GM23338 (cell line): Measurements from ENCODE around the gene RALGPS1. TPM values are rescaled to one million over a fixed set of nuclear protein-coding genes. Genes with fewer than 3 reads are reported as not detected.

Source experiments
- ATAC-seq: fragments of 200-7000 bp; cut with Tn5 transposase; 3 replicates; pipeline ENCODE4 v1.9.1; 2020
- DNase-seq: peaks from one replicate; pipeline ENCODE4 v3.0.0-alpha.2; 2015; ENCODE audit warnings: low spot score
- H2AFZ ChIP-seq: fragments of 200-600 bp; sonication (generic); 2 replicates; pipeline ENCODE4 v1.8.0; 2016; ENCODE audit warnings: antibody characterized with exemption, mild to moderate bottlenecking, moderate library complexity
- H3F3A ChIP-seq: fragments of 200-600 bp; sonication (generic); replicated peaks from 2 replicates; pipeline ENCODE4 v1.8.0; 2017; ENCODE audit warnings: antibody characterized with exemption, mixed run types, low read depth
- H3K27ac ChIP-seq: fragments of 200-600 bp; sonication (generic); 2 replicates; pipeline ENCODE4 v1.6.1; 2016; ENCODE audit warnings: low read depth
- H3K27me3 ChIP-seq: fragments of 200-600 bp; sonication (generic); 2 replicates; pipeline ENCODE4 v1.8.0; 2016; ENCODE audit warnings: mild to moderate bottlenecking, mixed run types, moderate library complexity; ENCODE audit not compliant: insufficient read depth
- H3K36me3 ChIP-seq: fragments of 200-600 bp; sonication (generic); 2 replicates; pipeline ENCODE4 v1.8.0; 2016; ENCODE audit warnings: mild to moderate bottlenecking; ENCODE audit not compliant: insufficient read depth
- H3K4me1 ChIP-seq: fragments of 200-600 bp; sonication (generic); 2 replicates; pipeline ENCODE4 v1.8.0; 2016; ENCODE audit warnings: mild to moderate bottlenecking, moderate library complexity; ENCODE audit not compliant: insufficient read depth
- H3K4me2 ChIP-seq: fragments of 200-600 bp; sonication (generic); 2 replicates; pipeline ENCODE4 v1.7.1; 2017; ENCODE audit warnings: mixed run types
- H3K4me3 ChIP-seq: fragments of 200-600 bp; sonication (generic); 2 replicates; pipeline ENCODE4 v1.6.1; 2016; ENCODE audit warnings: mixed run types
- H3K79me2 ChIP-seq: fragments of 200-600 bp; sonication (generic); replicated peaks from 2 replicates; pipeline ENCODE4 v1.8.0; 2017; ENCODE audit warnings: mild to moderate bottlenecking; ENCODE audit not compliant: insufficient read depth
- H3K9me2 ChIP-seq: fragments of 200-600 bp; sonication (generic); 2 replicates; pipeline ENCODE4 v1.8.0; 2017; ENCODE audit not compliant: insufficient read depth
- H4K20me1 ChIP-seq: fragments of 200-600 bp; sonication (generic); replicated peaks from 2 replicates; pipeline ENCODE4 v1.8.0; 2017; ENCODE audit warnings: mild to moderate bottlenecking; ENCODE audit not compliant: insufficient read depth
- H3K27ac Mint-ChIP-seq: 2 replicates; pipeline ENCODE4 v1.8.0; 2020; ENCODE audit warnings: inconsistent platforms, mild to moderate bottlenecking, moderate library complexity, mixed read lengths
- H3K27me3 Mint-ChIP-seq: 3 replicates; pipeline ENCODE4 v1.8.0; 2022; ENCODE audit warnings: low read depth, mild to moderate bottlenecking, moderate library complexity, mixed read lengths, inconsistent platforms; ENCODE audit not compliant: insufficient read depth, poor library complexity
- H3K36me3 Mint-ChIP-seq: 3 replicates; pipeline ENCODE4 v1.8.0; 2021; ENCODE audit warnings: low read depth, mild to moderate bottlenecking, inconsistent platforms, moderate library complexity, mixed read lengths
- H3K4me1 Mint-ChIP-seq: 3 replicates; pipeline ENCODE4 v1.8.0; 2020; ENCODE audit warnings: mild to moderate bottlenecking, inconsistent platforms, mixed read lengths
- H3K4me3 Mint-ChIP-seq: 3 replicates; pipeline ENCODE4 v1.8.0; 2021; ENCODE audit warnings: moderate library complexity, mild to moderate bottlenecking, inconsistent platforms, mixed read lengths
- H3K9me3 Mint-ChIP-seq: 3 replicates; pipeline ENCODE4 v1.8.0; 2020; ENCODE audit warnings: moderate library complexity, mild to moderate bottlenecking, inconsistent platforms, mixed read lengths
- CREB1 ChIP-seq: fragments of 250-450 bp; sonication (Bioruptor Pico); IDR thresholded peaks from 2 replicates; pipeline ENCODE4 v1.5.0; 2020; ENCODE audit warnings: low read depth, mild to moderate bottlenecking, moderate library complexity
- CTCF ChIP-seq, 2 experiments: fragments of 200-600 bp in 1 of 2; sonication (generic) in 1 of 2; conservative IDR thresholded peaks; 2 replicates each; pipeline versions ENCODE4 v1.5.1 to v1.6.1; 2016 to 2017; ENCODE audit warnings: antibody characterized with exemption in 2 of 2, low read depth in 2 of 2, mild to moderate bottlenecking in 2 of 2, moderate library complexity in 1 of 2
- EZH2phosphoT487 ChIP-seq: fragments of 200-600 bp; sonication (generic); IDR thresholded peaks from one replicate; pipeline ENCODE4 v1.8.1; 2018; ENCODE audit warnings: antibody characterized with exemption; ENCODE audit not compliant: unreplicated experiment
- POLR2AphosphoS5 ChIP-seq: IDR thresholded peaks from 2 replicates; pipeline ENCODE4 v1.6.1; 2016; ENCODE audit warnings: antibody characterized with exemption, low read depth
- STAT1 ChIP-seq: IDR thresholded peaks from one replicate; pipeline ENCODE4 v1.6.1; 2016; ENCODE audit warnings: antibody characterized with exemption; ENCODE audit not compliant: unreplicated experiment
- ZNF114 ChIP-seq: fragments of 250-450 bp; sonication (Bioruptor Pico); IDR thresholded peaks from 2 replicates; pipeline ENCODE4 v1.5.0; 2020; ENCODE audit warnings: mild to moderate bottlenecking, moderate library complexity
- polyA plus RNA-seq: library from polyadenylated mRNA; unstranded; fragments of >200 nt; fragmentation: Nextera tagmentation; extraction: Ambion mirVana; gene quantifications from 2 replicates; pipeline ENCODE4 v1.2.1, GENCODE V29; 2016
- total RNA-seq: library from RNA; depleted of rRNA; stranded (reverse); fragments of >200 nt; shearing (Covaris generic); gene quantifications from 2 replicates; pipeline ENCODE4 v1.2.3, GENCODE V29; 2014
- TF ChIP-seq, protein P1 (sequence below): IDR thresholded peaks from 2 replicates; pipeline ENCODE4 v1.6.1; 2016; ENCODE audit warnings: antibody characterized with exemption
- TF ChIP-seq, protein P2 (sequence below): IDR thresholded peaks from one replicate; pipeline ENCODE4 v1.6.1; 2018; ENCODE audit warnings: antibody characterized with exemption; ENCODE audit not compliant: unreplicated experiment
- TF ChIP-seq, protein P3 (sequence below): fragments of 250-450 bp; sonication (Bioruptor Pico); IDR thresholded peaks from 2 replicates; pipeline ENCODE4 v1.5.0; 2020; ENCODE audit warnings: mild to moderate bottlenecking, moderate library complexity

RALGPS1 gene
- total and polyA plus RNA-seq, 2 experiments from 2014 or later, result 18.2 to 57.1 TPM

- no peak for TF ChIP-seq CTCF (conservative IDR thresholded peaks at IDR 0.05; ENCODE audit: low read depth in 2 of 2)
- TF ChIP-seq, protein P1, sequence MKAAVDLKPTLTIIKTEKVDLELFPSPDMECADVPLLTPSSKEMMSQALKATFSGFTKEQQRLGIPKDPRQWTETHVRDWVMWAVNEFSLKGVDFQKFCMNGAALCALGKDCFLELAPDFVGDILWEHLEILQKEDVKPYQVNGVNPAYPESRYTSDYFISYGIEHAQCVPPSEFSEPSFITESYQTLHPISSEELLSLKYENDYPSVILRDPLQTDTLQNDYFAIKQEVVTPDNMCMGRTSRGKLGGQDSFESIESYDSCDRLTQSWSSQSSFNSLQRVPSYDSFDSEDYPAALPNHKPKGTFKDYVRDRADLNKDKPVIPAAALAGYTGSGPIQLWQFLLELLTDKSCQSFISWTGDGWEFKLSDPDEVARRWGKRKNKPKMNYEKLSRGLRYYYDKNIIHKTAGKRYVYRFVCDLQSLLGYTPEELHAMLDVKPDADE, result no peak
- TF ChIP-seq, protein P2, sequence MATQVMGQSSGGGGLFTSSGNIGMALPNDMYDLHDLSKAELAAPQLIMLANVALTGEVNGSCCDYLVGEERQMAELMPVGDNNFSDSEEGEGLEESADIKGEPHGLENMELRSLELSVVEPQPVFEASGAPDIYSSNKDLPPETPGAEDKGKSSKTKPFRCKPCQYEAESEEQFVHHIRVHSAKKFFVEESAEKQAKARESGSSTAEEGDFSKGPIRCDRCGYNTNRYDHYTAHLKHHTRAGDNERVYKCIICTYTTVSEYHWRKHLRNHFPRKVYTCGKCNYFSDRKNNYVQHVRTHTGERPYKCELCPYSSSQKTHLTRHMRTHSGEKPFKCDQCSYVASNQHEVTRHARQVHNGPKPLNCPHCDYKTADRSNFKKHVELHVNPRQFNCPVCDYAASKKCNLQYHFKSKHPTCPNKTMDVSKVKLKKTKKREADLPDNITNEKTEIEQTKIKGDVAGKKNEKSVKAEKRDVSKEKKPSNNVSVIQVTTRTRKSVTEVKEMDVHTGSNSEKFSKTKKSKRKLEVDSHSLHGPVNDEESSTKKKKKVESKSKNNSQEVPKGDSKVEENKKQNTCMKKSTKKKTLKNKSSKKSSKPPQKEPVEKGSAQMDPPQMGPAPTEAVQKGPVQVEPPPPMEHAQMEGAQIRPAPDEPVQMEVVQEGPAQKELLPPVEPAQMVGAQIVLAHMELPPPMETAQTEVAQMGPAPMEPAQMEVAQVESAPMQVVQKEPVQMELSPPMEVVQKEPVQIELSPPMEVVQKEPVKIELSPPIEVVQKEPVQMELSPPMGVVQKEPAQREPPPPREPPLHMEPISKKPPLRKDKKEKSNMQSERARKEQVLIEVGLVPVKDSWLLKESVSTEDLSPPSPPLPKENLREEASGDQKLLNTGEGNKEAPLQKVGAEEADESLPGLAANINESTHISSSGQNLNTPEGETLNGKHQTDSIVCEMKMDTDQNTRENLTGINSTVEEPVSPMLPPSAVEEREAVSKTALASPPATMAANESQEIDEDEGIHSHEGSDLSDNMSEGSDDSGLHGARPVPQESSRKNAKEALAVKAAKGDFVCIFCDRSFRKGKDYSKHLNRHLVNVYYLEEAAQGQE, result no peak
- TF ChIP-seq CREB1 (CRISPR knock-in tag), result no peak
Observed at GRCh38 chr9:127142931-127143464, 228.4 kb downstream of the RALGPS1 start (continued).

DNA sequence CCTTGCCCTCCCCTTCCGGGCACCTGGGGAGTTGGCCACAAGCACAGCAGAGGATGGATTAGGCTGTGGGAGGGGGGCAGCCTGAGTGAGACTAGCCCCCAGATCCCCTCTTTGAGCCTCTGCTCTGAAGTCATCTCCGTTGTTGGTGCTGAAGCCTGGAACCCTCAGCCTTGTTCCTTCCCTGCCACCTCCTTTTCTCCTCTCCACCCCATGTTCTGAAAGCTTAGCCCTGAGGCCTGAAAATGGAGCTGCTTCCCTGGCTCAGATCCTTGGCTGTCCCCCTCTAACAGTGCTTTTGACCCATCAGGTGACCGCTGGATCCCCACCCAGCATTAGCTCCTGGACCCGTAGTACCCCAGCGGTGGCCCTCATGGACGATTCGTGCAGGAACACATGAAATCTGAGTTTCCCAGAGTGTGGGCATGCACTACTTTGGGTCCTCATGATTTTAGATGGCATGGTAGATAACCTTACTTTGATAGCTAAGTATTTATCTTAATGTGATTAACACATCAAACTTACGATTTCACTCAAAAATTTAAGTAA is 229.4 kb downstream of the RALGPS1 start:
- Histone ChIP-seq H3F3A (no peaks in the 10 kb centered on the region), H3K27ac (no peak overlapping the region), H3K4me2 (no peak overlapping the region), H3K27me3 (no peaks in the 10 kb centered on the region), H3K9me2 (0 out of 2 replicates have a peak, but pooled peaks cover 3% of the 10 kb centered on the region), H3K36me3 (no peaks in the 10 kb centered on the region), H4K20me1 (0 out of 2 replicates have a peak, but pooled peaks cover 8% of the 10 kb centered on the region), H3K79me2 (no peaks in the 10 kb centered on the region), H3K4me3 (no peak overlapping the region), H2AFZ (no peak overlapping the region), H3K4me1 (peaks cover 13% of the 10 kb centered on the region)
- ATAC-seq, result no peak
- DNase-seq, result no peak
- no peaks in the 10 kb centered on the region for H3K27me3 Mint-ChIP-seq
- H3K36me3 Mint-ChIP-seq, result no peaks in the 10 kb centered on the region
- no peaks in the 10 kb centered on the region for H3K9me3 Mint-ChIP-seq
- peaks cover 17% of the 10 kb centered on the region for H3K4me1 Mint-ChIP-seq
- no peak overlapping the region for H3K4me3 Mint-ChIP-seq
- H3K27ac Mint-ChIP-seq, result no peak overlapping the region
- no peak for TF ChIP-seq EZH2phosphoT487
- TF ChIP-seq, protein P1, result no peak
- no peak for TF ChIP-seq STAT1
- TF ChIP-seq POLR2AphosphoS5, result no peak
- TF ChIP-seq, protein P3, sequence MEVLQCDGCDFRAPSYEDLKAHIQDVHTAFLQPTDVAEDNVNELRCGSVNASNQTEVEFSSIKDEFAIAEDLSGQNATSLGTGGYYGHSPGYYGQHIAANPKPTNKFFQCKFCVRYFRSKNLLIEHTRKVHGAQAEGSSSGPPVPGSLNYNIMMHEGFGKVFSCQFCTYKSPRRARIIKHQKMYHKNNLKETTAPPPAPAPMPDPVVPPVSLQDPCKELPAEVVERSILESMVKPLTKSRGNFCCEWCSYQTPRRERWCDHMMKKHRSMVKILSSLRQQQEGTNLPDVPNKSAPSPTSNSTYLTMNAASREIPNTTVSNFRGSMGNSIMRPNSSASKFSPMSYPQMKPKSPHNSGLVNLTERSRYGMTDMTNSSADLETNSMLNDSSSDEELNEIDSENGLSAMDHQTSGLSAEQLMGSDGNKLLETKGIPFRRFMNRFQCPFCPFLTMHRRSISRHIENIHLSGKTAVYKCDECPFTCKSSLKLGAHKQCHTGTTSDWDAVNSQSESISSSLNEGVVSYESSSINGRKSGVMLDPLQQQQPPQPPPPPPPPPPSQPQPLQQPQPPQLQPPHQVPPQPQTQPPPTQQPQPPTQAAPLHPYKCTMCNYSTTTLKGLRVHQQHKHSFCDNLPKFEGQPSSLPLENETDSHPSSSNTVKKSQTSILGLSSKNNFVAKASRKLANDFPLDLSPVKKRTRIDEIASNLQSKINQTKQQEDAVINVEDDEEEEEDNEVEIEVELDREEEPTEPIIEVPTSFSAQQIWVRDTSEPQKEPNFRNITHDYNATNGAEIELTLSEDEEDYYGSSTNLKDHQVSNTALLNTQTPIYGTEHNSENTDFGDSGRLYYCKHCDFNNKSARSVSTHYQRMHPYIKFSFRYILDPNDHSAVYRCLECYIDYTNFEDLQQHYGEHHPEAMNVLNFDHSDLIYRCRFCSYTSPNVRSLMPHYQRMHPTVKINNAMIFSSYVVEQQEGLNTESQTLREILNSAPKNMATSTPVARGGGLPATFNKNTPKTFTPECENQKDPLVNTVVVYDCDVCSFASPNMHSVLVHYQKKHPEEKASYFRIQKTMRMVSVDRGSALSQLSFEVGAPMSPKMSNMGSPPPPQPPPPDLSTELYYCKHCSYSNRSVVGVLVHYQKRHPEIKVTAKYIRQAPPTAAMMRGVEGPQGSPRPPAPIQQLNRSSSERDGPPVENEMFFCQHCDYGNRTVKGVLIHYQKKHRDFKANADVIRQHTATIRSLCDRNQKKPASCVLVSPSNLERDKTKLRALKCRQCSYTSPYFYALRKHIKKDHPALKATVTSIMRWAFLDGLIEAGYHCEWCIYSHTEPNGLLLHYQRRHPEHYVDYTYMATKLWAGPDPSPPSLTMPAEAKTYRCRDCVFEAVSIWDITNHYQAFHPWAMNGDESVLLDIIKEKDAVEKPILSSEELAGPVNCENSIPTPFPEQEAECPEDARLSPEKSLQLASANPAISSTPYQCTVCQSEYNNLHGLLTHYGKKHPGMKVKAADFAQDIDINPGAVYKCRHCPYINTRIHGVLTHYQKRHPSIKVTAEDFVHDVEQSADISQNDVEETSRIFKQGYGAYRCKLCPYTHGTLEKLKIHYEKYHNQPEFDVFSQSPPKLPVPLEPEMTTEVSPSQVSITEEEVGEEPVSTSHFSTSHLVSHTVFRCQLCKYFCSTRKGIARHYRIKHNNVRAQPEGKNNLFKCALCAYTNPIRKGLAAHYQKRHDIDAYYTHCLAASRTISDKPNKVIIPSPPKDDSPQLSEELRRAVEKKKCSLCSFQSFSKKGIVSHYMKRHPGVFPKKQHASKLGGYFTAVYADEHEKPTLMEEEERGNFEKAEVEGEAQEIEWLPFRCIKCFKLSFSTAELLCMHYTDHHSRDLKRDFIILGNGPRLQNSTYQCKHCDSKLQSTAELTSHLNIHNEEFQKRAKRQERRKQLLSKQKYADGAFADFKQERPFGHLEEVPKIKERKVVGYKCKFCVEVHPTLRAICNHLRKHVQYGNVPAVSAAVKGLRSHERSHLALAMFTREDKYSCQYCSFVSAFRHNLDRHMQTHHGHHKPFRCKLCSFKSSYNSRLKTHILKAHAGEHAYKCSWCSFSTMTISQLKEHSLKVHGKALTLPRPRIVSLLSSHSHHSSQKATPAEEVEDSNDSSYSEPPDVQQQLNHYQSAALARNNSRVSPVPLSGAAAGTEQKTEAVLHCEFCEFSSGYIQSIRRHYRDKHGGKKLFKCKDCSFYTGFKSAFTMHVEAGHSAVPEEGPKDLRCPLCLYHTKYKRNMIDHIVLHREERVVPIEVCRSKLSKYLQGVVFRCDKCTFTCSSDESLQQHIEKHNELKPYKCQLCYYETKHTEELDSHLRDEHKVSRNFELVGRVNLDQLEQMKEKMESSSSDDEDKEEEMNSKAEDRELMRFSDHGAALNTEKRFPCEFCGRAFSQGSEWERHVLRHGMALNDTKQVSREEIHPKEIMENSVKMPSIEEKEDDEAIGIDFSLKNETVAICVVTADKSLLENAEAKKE, result no peak
- no peak for TF ChIP-seq ZNF114
